K562 (cell line): ENCODE results near the gene NAA38. TPM values are rescaled to one million over a fixed set of nuclear protein-coding genes. Genes with fewer than 3 reads are reported as not detected.

Experiments
- ATAC-seq: fragments of 200-7000 bp; cut with Tn5 transposase; 3 replicates; pipeline ENCODE4 v1.9.1; 2020; ENCODE audit warnings: moderate library complexity
- BruUV-seq: library from RNA; stranded (reverse); fragments of 400-500 nt; replicated peaks from 2 replicates; lab custom pipeline; 2021; lab: Mats Ljungman, UMichigan
- CTCF ChIA-PET: fragments of 300-600 bp; formaldehyde crosslinking; extraction: SDS; loops from one replicate; lab custom pipeline; 2021; ENCODE audit warnings: low intra/inter-chr PET ratio; lab: Yijun Ruan, JAX
- POLR2A ChIA-PET: fragments of 300-600, 350-650 bp; sonication (Branson Sonifier 250); formaldehyde crosslinking; extraction: SDS; loops from one replicate; lab custom pipeline; 2021; ENCODE audit warnings: antibody characterized with exemption, inconsistent platforms; lab: Yijun Ruan, JAX
- DNase-seq, 4 experiments: peaks; one replicate each; pipeline versions ENCODE4 v3.0.0 to v3.0.0-alpha.2; 2011 to 2018; ENCODE audit warnings: low spot score in 3 of 4, mixed read lengths in 3 of 4; ENCODE audit errors: extremely low read depth in 1 of 4
- FAIRE-seq: peaks from 2 replicates; lab custom pipeline; 2011; peaks lifted over from hg19 to GRCh38; lab: Jason Lieb, UNC
- H2AFZ ChIP-seq: 2 replicates; pipeline ENCODE4 v1.6.0; 2011; ENCODE audit warnings: low read depth, low read length, control low read depth, inconsistent platforms
- H3K27ac ChIP-seq: fragments of 200-600 bp; 3 replicates; pipeline ENCODE4 v1.8.0; 2011; ENCODE audit warnings: low read depth, mild to moderate bottlenecking, control low read depth, inconsistent platforms, low read length, moderate library complexity, mixed read lengths; ENCODE audit errors: extremely low read depth
- H3K27me3 ChIP-seq, 2 experiments: fragments of 300-600 bp in 1 of 2; 2 replicates in 1 of 2; 3 replicates in 1 of 2; pipeline versions ENCODE4 v1.6.0 to v1.8.0; 2011; ENCODE audit warnings: inconsistent platforms in 2 of 2, low read length in 2 of 2, mild to moderate bottlenecking in 1 of 2, mixed read lengths in 1 of 2, moderate library complexity in 1 of 2; ENCODE audit not compliant: control insufficient read depth in 2 of 2, insufficient read depth in 2 of 2
- H3K36me3 ChIP-seq: fragments of 300-600 bp; 3 replicates; pipeline ENCODE4 v1.8.0; 2011; ENCODE audit warnings: mild to moderate bottlenecking, low read length, inconsistent platforms; ENCODE audit not compliant: control insufficient read depth, insufficient read depth
- H3K4me1 ChIP-seq, 2 experiments: fragments of 200-600 bp in 1 of 2; replicated peaks in 1 of 2; 2 replicates in 1 of 2; 3 replicates in 1 of 2; pipeline versions ENCODE4 v1.5.1 to v1.8.0; 2011; ENCODE audit warnings: inconsistent platforms in 2 of 2, low read length in 2 of 2, mild to moderate bottlenecking in 1 of 2, mixed read lengths in 1 of 2, moderate library complexity in 1 of 2; ENCODE audit not compliant: control insufficient read depth in 2 of 2, insufficient read depth in 2 of 2
- H3K4me2 ChIP-seq: 2 replicates; pipeline ENCODE4 v1.6.1; 2011; ENCODE audit warnings: low read length, control low read depth, inconsistent platforms, mixed read lengths; ENCODE audit not compliant: insufficient read depth
- H3K4me3 ChIP-seq: fragments of 200-600 bp; sonication (generic), shearing (Covaris generic); 2 replicates; pipeline ENCODE4 v1.5.1; 2016; ENCODE audit warnings: control low read depth, inconsistent platforms
- H3K79me2 ChIP-seq: fragments of 200-600 bp; 3 replicates; pipeline ENCODE4 v1.8.0; 2011; ENCODE audit warnings: low read length, inconsistent platforms; ENCODE audit not compliant: control insufficient read depth, insufficient read depth
- H3K9ac ChIP-seq, 2 experiments: 2 replicates each; pipeline versions ENCODE4 v1.6.0 to v1.6.1; 2011; ENCODE audit warnings: low read depth in 2 of 2, low read length in 2 of 2, control low read depth in 1 of 2, inconsistent platforms in 1 of 2, mild to moderate bottlenecking in 1 of 2, mixed read lengths in 1 of 2; ENCODE audit not compliant: insufficient read depth in 1 of 2
- H3K9me1 ChIP-seq: one replicate; pipeline ENCODE4 v1.6.0; 2011; ENCODE audit warnings: inconsistent platforms, mild to moderate bottlenecking, low read length, moderate library complexity; ENCODE audit not compliant: control insufficient read depth, insufficient read depth
- H3K9me3 ChIP-seq: replicated peaks from 2 replicates; pipeline ENCODE4 v1.5.1; 2011; ENCODE audit warnings: low read depth, low read length, inconsistent platforms; ENCODE audit not compliant: control insufficient read depth, insufficient read depth
- H4K20me1 ChIP-seq: replicated peaks from 2 replicates; pipeline ENCODE4 v1.6.1; 2011; ENCODE audit warnings: low read length, inconsistent platforms, mixed read lengths; ENCODE audit not compliant: control insufficient read depth, insufficient read depth
- ELK3 ChIP-seq: fragments of 450-650 bp; formaldehyde crosslinking; IDR thresholded peaks from 2 replicates; pipeline ENCODE4 v1.4.0; 2020; ENCODE audit warnings: mild to moderate bottlenecking
- MGA ChIP-seq: fragments of 450-650 bp; IDR thresholded peaks from 2 replicates; pipeline ENCODE4 v1.6.1; 2016; ENCODE audit warnings: mild to moderate bottlenecking, moderate library complexity
- POLR2AphosphoS5 ChIP-seq: IDR thresholded peaks from 2 replicates; pipeline ENCODE4 v1.6.1; 2011; ENCODE audit warnings: mild to moderate bottlenecking, low read depth, low read length, moderate library complexity; ENCODE audit not compliant: control insufficient read depth, insufficient read depth
- USF2 ChIP-seq: sonication (generic); formaldehyde crosslinking; IDR thresholded peaks from 2 replicates; pipeline ENCODE4 v1.5.0; 2020; ENCODE audit warnings: missing genetic modification reagents
- VEZF1 ChIP-seq: fragments of 200-800 bp; sonication (Bioruptor generic); IDR thresholded peaks from 2 replicates; pipeline ENCODE4 v1.6.1; 2017; ENCODE audit warnings: missing genetic modification characterization, missing compliant biosample characterization
- WGBS: fragments of 100-300 bp; shearing (Covaris generic); methylation state at CpG from one replicate; pipeline ENCODE4 v1.1.6; 2016; ENCODE audit warnings: low coverage, mixed read lengths; ENCODE audit not compliant: insufficient coverage; ENCODE audit errors: missing lambda C conversion rate; 5-methylcytosine and 5-hydroxymethylcytosine counted together
- in situ Hi-C: fragments of 300-500 bp; cut with MboI; formaldehyde crosslinking; loops from 4 replicates; pipeline ENCODE4 v1.15.0; 2018; ENCODE audit warnings: inconsistent platforms, mixed read lengths
- intact Hi-C: fragments of 100-400 bp; cut with micrococcal nuclease; formaldehyde crosslinking; loops from 2 replicates; pipeline ENCODE4 v1.14.2; 2022
- polyA plus RNA-seq, 8 experiments: library from polyadenylated mRNA; depleted of rRNA in 4 of 8; stranded (reverse) in 5 of 8; unstranded in 3 of 8; fragments of >200 nt; fragmentation: Nextera tagmentation in 2 of 8; fragmentation: Illumina TruSeq in 1 of 8; extraction: Ambion mirVana in 2 of 8; extraction: Trizol in 1 of 8; gene quantifications; 2 replicates each; pipeline versions ENCODE4 v1.2.1 to v1.2.3, GENCODE V29; 2011 to 2014; ENCODE audit warnings: inconsistent platforms in 1 of 8, missing spikeins in 1 of 8
- total RNA-seq, 7 experiments: library from RNA; depleted of rRNA in 6 of 7; stranded (reverse); fragments of >200 nt in 6 of 7; fragmentation: Illumina TruSeq in 2 of 7; extraction: Trizol in 2 of 7; gene quantifications; 2 replicates each; pipeline versions ENCODE4 v1.2.1 to v1.2.3, GENCODE V29; 2011 to 2021; ENCODE audit warnings: low replicate concordance in 1 of 7

Gene NAA38
- total and polyA plus RNA-seq, 9 of the 15 experiments (the other 6 are each of a cell fraction or from before 2014, with no cell fraction given): 16.4 to 99.8 (median 57.3) TPM

GRCh38 chr17:7841396-7841914 lies 15.9 kb downstream of the NAA38 start:
- CTCF ChIA-PET: interaction anchor here (0.6 to 1.1 kb wide), 2 partner anchors 19 to 96 kb away, joined by 3 to 4 read pairs; no protein-coding TSS in a partner anchor
- peak; percentile 91 for TF ChIP-seq VEZF1
- no peak for TF ChIP-seq ELK3
- TF ChIP-seq USF2 (CRISPR knock-in tag): peak; percentile 68
- peak; percentile 65; the same call in 1 of the 2 replicates for TF ChIP-seq MGA
- no peak for TF ChIP-seq POLR2AphosphoS5

More at GRCh38 chr17:7841396-7841914, 15.9 kb downstream of the NAA38 start:
- Histone ChIP-seq H3K9me3 (no peaks in the 10 kb centered on the region), H3K36me3 (peaks cover 23% of the 10 kb centered on the region; the same call in 2 of the 3 replicates), H2AFZ (peak overlapping the region; percentile 81), H3K4me2 (peak overlapping the region; percentile 92), H3K9me1 (peaks cover 3% of the 10 kb centered on the region), H3K4me3 (peak overlapping the region; percentile 76), H3K9ac (peak overlapping the region; percentile 97), H3K79me2 (peaks cover 62% of the 10 kb centered on the region), H4K20me1 (peaks cover 4% of the 10 kb centered on the region), H3K4me1 (peaks cover 42 to 60% of the 10 kb centered on the region in 2 experiments), H3K27ac (peak overlapping the region; percentile 99), H3K27me3 (no peaks in the 10 kb centered on the region)
- 1% methylated on average over 20 of the region's 34 CpGs for WGBS
- intact Hi-C loops: no loop called here
- POLR2A ChIA-PET: interaction anchor here (0.7 to 1.2 kb wide), 4 partner anchors 9 to 16 kb away, joined by 3 to 8 read pairs (median 4); partner anchors contain the start of genes CYB5D1 and NAA38
- BruUV-seq: no TSS peak
- in situ Hi-C loops: no loop called here
- FAIRE-seq (peak; percentile 73), ATAC-seq (peak; percentile 61), DNase-seq (peak; percentile 63 to 87 (median 76))
